Uterus (tissue), 2 donors: Measurements from ENCODE around the gene SECTM1.

Source experiments
- POLR2A ChIP-seq, 2 donors: fragments of 450-650 bp; IDR thresholded peaks; one replicate each; pipeline ENCODE4 v1.6.1; 2016; ENCODE audit warnings: antibody characterized with exemption in 2 of 2, mild to moderate bottlenecking in 1 of 2, moderate library complexity in 1 of 2
- TF ChIP-seq, protein P1 (sequence below), 4 experiments: fragments of 200-600 bp in 2 of 4; fragments of 450-650 bp in 2 of 4; sonication (generic) in 2 of 4; IDR thresholded peaks; one replicate each; pipeline ENCODE4 v1.5.1; 2016 to 2019; ENCODE audit warnings: antibody characterized with exemption in 4 of 4, mild to moderate bottlenecking in 2 of 4, moderate library complexity in 1 of 4

- TF ChIP-seq, protein P1, sequence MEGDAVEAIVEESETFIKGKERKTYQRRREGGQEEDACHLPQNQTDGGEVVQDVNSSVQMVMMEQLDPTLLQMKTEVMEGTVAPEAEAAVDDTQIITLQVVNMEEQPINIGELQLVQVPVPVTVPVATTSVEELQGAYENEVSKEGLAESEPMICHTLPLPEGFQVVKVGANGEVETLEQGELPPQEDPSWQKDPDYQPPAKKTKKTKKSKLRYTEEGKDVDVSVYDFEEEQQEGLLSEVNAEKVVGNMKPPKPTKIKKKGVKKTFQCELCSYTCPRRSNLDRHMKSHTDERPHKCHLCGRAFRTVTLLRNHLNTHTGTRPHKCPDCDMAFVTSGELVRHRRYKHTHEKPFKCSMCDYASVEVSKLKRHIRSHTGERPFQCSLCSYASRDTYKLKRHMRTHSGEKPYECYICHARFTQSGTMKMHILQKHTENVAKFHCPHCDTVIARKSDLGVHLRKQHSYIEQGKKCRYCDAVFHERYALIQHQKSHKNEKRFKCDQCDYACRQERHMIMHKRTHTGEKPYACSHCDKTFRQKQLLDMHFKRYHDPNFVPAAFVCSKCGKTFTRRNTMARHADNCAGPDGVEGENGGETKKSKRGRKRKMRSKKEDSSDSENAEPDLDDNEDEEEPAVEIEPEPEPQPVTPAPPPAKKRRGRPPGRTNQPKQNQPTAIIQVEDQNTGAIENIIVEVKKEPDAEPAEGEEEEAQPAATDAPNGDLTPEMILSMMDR (IDR thresholded peaks at IDR 0.05) = no peak
- no peak for TF ChIP-seq POLR2A (IDR thresholded peaks at IDR 0.05)
Observed at GRCh38 chr17:82317394-82318168, 16.0 kb downstream of the SECTM1 start, which contains the start of gene CD7.
